Keratinocyte (primary cell): Measurements from ENCODE around the gene ABCC9.

Experiments
- EZH2 ChIP-seq: IDR thresholded peaks from one replicate; pipeline ENCODE4 v1.6.1; 2012; ENCODE audit warnings: inconsistent platforms, mild to moderate bottlenecking, low read length, moderate library complexity
- TF ChIP-seq, protein P1 (sequence below), 3 experiments: IDR thresholded peaks in 1 of 3; conservative IDR thresholded peaks in 1 of 3; optimal IDR thresholded peaks in 1 of 3; 2 replicates in 2 of 3; 3 replicates in 1 of 3; pipeline versions ENCODE3 to v1.5.1; 2011; ENCODE audit warnings: low read length in 3 of 3, mild to moderate bottlenecking in 3 of 3, moderate library complexity in 2 of 3, control low read depth in 1 of 3, inconsistent platforms in 1 of 3; ENCODE audit not compliant: insufficient read depth in 2 of 3; ENCODE audit errors: extremely low read depth in 1 of 3

DNA sequence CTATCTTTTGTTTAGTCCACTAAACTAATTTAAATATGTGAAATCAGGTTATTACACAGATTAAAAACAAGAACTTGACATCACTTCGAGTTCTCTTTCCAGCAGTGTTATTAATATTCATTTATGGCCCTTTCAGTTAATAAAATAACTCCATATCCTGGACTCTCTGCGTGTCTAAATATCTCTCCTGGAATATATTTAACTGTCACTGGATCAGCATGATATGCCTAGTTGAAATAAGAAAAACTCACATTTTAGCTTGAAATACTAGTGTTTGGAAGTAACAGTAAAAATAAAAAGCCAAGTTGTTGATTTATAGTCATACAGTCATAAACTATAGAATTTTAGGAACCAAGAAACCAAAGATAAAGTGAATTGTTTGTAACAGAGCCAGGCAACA is 45.6 kb downstream of the ABCC9 start:
- TF ChIP-seq, protein P1, sequence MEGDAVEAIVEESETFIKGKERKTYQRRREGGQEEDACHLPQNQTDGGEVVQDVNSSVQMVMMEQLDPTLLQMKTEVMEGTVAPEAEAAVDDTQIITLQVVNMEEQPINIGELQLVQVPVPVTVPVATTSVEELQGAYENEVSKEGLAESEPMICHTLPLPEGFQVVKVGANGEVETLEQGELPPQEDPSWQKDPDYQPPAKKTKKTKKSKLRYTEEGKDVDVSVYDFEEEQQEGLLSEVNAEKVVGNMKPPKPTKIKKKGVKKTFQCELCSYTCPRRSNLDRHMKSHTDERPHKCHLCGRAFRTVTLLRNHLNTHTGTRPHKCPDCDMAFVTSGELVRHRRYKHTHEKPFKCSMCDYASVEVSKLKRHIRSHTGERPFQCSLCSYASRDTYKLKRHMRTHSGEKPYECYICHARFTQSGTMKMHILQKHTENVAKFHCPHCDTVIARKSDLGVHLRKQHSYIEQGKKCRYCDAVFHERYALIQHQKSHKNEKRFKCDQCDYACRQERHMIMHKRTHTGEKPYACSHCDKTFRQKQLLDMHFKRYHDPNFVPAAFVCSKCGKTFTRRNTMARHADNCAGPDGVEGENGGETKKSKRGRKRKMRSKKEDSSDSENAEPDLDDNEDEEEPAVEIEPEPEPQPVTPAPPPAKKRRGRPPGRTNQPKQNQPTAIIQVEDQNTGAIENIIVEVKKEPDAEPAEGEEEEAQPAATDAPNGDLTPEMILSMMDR (optimal IDR thresholded peaks at IDR 0.05 in 1 of 3, IDR thresholded peaks at IDR 0.05 in 1 of 3, conservative IDR thresholded peaks at IDR 0.05 in 1 of 3; ENCODE audit: extremely low read depth in 1 of 3, insufficient read depth in 2 of 3, low read length in 3 of 3), result no peak
- TF ChIP-seq EZH2, result no peak
